Hepatocyte (in vitro differentiated cells): Measurements from ENCODE around the gene PRM2. TPM values are rescaled to one million over a fixed set of nuclear protein-coding genes. Genes with fewer than 3 reads are reported as not detected.

Source experiments
- DNase-seq: peaks from one replicate; pipeline ENCODE4 v3.0.0-alpha.2; 2016; ENCODE audit warnings: low spot score
- H2AFZ ChIP-seq: fragments of 200-600 bp; sonication (generic); 2 replicates; pipeline ENCODE4 v1.6.0; 2016; ENCODE audit warnings: antibody characterized with exemption, mild to moderate bottlenecking
- H3K27ac ChIP-seq: fragments of 200-600 bp; sonication (generic); 2 replicates; pipeline ENCODE4 v1.5.1; 2016; ENCODE audit warnings: mild to moderate bottlenecking
- H3K27me3 ChIP-seq: fragments of 200-600 bp; sonication (generic); 2 replicates; pipeline ENCODE4 v1.6.1; 2016
- H3K36me3 ChIP-seq: fragments of 200-600 bp; sonication (generic); replicated peaks from 2 replicates; pipeline ENCODE4 v1.5.1; 2016; ENCODE audit warnings: low read depth; ENCODE audit not compliant: insufficient read depth
- H3K4me1 ChIP-seq: fragments of 200-600 bp; sonication (generic); 2 replicates; pipeline ENCODE4 v1.5.1; 2016; ENCODE audit warnings: mild to moderate bottlenecking, moderate library complexity; ENCODE audit not compliant: insufficient read depth
- H3K4me2 ChIP-seq: fragments of 200-600 bp; sonication (generic); 2 replicates; pipeline ENCODE4 v1.6.0; 2016
- H3K4me3 ChIP-seq: fragments of 200-600 bp; sonication (generic); 2 replicates; pipeline ENCODE4 v1.5.1; 2016; ENCODE audit warnings: mild to moderate bottlenecking
- H3K79me2 ChIP-seq: fragments of 200-600 bp; sonication (generic); 2 replicates; pipeline ENCODE4 v1.6.0; 2017; ENCODE audit warnings: mild to moderate bottlenecking
- H3K9me2 ChIP-seq: fragments of 200-600 bp; sonication (generic); replicated peaks from 2 replicates; pipeline ENCODE4 v1.6.0; 2017; ENCODE audit warnings: mild to moderate bottlenecking; ENCODE audit not compliant: insufficient read depth
- H3K9me3 ChIP-seq: fragments of 200-600 bp; sonication (generic); 2 replicates; pipeline ENCODE4 v1.5.1; 2016; ENCODE audit warnings: low read depth, mild to moderate bottlenecking
- H4K20me1 ChIP-seq: fragments of 200-600 bp; sonication (generic); 2 replicates; pipeline ENCODE4 v1.6.0; 2016; ENCODE audit warnings: mild to moderate bottlenecking; ENCODE audit not compliant: insufficient read depth, poor library complexity, severe bottlenecking
- CTCF ChIP-seq: fragments of 200-600 bp; sonication (generic); IDR thresholded peaks from 2 replicates; pipeline ENCODE4 v1.5.1; 2016; ENCODE audit warnings: antibody characterized with exemption, mild to moderate bottlenecking; ENCODE audit not compliant: poor library complexity
- EZH2 ChIP-seq: fragments of 200-600 bp; sonication (generic); IDR thresholded peaks from 2 replicates; pipeline ENCODE4 v1.6.1; 2016; ENCODE audit warnings: antibody characterized with exemption, mild to moderate bottlenecking, borderline replicate concordance
- EZH2phosphoT487 ChIP-seq: fragments of 200-600 bp; sonication (generic); IDR thresholded peaks from one replicate; pipeline ENCODE4 v1.6.1; 2018; ENCODE audit warnings: antibody characterized with exemption, mild to moderate bottlenecking, low read depth, moderate library complexity; ENCODE audit not compliant: unreplicated experiment, severe bottlenecking
- WGBS: methylation state at CpG from one replicate; pipeline ENCODE4 v1.1.6; 2016; ENCODE audit warnings: low lambda C conversion rate; ENCODE audit errors: missing lambda C conversion rate; 5-methylcytosine and 5-hydroxymethylcytosine counted together
- polyA plus RNA-seq: library from polyadenylated mRNA; unstranded; fragments of >200 nt; fragmentation: Nextera tagmentation; extraction: Ambion mirVana; gene quantifications from 2 replicates; pipeline ENCODE4 v1.2.1, GENCODE V29; 2016
- total RNA-seq: library from RNA; depleted of rRNA; stranded (reverse); fragments of >200 nt; gene quantifications from 2 replicates; pipeline ENCODE4 v1.2.3, GENCODE V29; 2014

PRM2 gene
- total and polyA plus RNA-seq, 2 experiments from 2014 or later: not detected

GRCh38 chr16:11234884-11235702 is 41.2 kb downstream of the PRM2 start:
- H3K27ac ChIP-seq: no peak overlapping the region
- H3K9me2 ChIP-seq: no peaks in the 10 kb centered on the region
- no peaks in the 10 kb centered on the region for H3K4me1 ChIP-seq
- no peaks in the 10 kb centered on the region for H3K79me2 ChIP-seq
- no peak for DNase-seq
- no peak overlapping the region for H3K4me3 ChIP-seq
- H3K36me3 ChIP-seq: no peaks in the 10 kb centered on the region
- no peak for TF ChIP-seq EZH2phosphoT487
- TF ChIP-seq EZH2: no peak
- TF ChIP-seq CTCF: no peak
- no peaks in the 10 kb centered on the region for H3K9me3 ChIP-seq
- no peaks in the 10 kb centered on the region for H3K27me3 ChIP-seq
- H4K20me1 ChIP-seq: no peaks in the 10 kb centered on the region
- WGBS: 90% methylated on average over 13 of the region's 13 CpGs
- no peak overlapping the region for H3K4me2 ChIP-seq
- H2AFZ ChIP-seq: no peak overlapping the region

GRCh38 chr16:11233727-11234376 is 42.4 kb downstream of the PRM2 start:
- Histone ChIP-seq H3K36me3 (no peaks in the 10 kb centered on the region), H3K79me2 (no peaks in the 10 kb centered on the region), H3K9me2 (no peaks in the 10 kb centered on the region), H3K4me1 (no peaks in the 10 kb centered on the region), H3K9me3 (no peaks in the 10 kb centered on the region), H3K27ac (no peak overlapping the region), H2AFZ (no peak overlapping the region), H4K20me1 (no peaks in the 10 kb centered on the region), H3K27me3 (no peaks in the 10 kb centered on the region), H3K4me2 (no peak overlapping the region), H3K4me3 (no peak overlapping the region)
- WGBS: 92% methylated on average over 8 of the region's 8 CpGs
- TF ChIP-seq EZH2phosphoT487 (no peak), CTCF (no peak), EZH2 (no peak)
- DNase-seq: no peak

- Histone ChIP-seq H3K79me2 (no peaks in the 10 kb centered on the region), H3K4me1 (no peaks in the 10 kb centered on the region), H3K4me2 (no peak overlapping the region), H3K27ac (no peak overlapping the region), H3K9me2 (no peaks in the 10 kb centered on the region), H3K36me3 (no peaks in the 10 kb centered on the region), H4K20me1 (no peaks in the 10 kb centered on the region), H3K4me3 (no peak overlapping the region), H3K9me3 (no peaks in the 10 kb centered on the region), H2AFZ (no peak overlapping the region), H3K27me3 (no peaks in the 10 kb centered on the region)
- no peak for DNase-seq
- WGBS: 83% methylated on average over 33 of the region's 35 CpGs
- no peak for TF ChIP-seq EZH2phosphoT487
- no peak for TF ChIP-seq EZH2
- TF ChIP-seq CTCF: no peak
These were observed 43.2 kb downstream of the PRM2 start for GRCh38 chr16:11232852-11233726.
